ENCODE results near the gene LEKR1.
"Not testable (repeated sequence)": the region's sequence is repeated elsewhere in the genome, so short reads cannot be mapped to it uniquely, and the experiment has no call there.

The LEKR1 gene

GRCh38 chr3:156826144-156826895 lies at the start of gene LEKR1:
Gene LEKR1 (plus strand): TSS chr3:156826353. CDS start chr3:156829330, 2,977 bp downstream.
- DNase-seq = peak; percentile 94

- DNase-seq = no peak
These were observed 49.3 kb upstream of the LEKR1 start for GRCh38 chr3:156776871-156777270.

- DNase-seq = peak; percentile 15
These were observed 44.6 kb upstream of the LEKR1 start for GRCh38 chr3:156781310-156782230.

- no peak for DNase-seq
These were observed 43.8 kb upstream of the LEKR1 start for GRCh38 chr3:156782319-156782718.

- DNase-seq = no peak
These were observed 43.2 kb upstream of the LEKR1 start for GRCh38 chr3:156782921-156783320.

- no peak for DNase-seq
These were observed 39.2 kb upstream of the LEKR1 start for GRCh38 chr3:156787001-156787400.

GRCh38 chr3:156787926-156788663 lies 38.1 kb upstream of the LEKR1 start:
- peak; percentile 91 for DNase-seq

GRCh38 chr3:156788846-156789245 lies 37.3 kb upstream of the LEKR1 start:
- DNase-seq = no peak

GRCh38 chr3:156790156-156790555 lies 36.0 kb upstream of the LEKR1 start:
- no peak for DNase-seq

GRCh38 chr3:156792114-156792513 lies 34.0 kb upstream of the LEKR1 start:
- no peak for DNase-seq

GRCh38 chr3:156792536-156792935 lies 33.6 kb upstream of the LEKR1 start:
- no peak for DNase-seq

- peak; percentile 37 for DNase-seq
These were observed 33.2 kb upstream of the LEKR1 start for GRCh38 chr3:156792945-156793344.

- no peak for DNase-seq
These were observed 32.8 kb upstream of the LEKR1 start for GRCh38 chr3:156793400-156793799.

GRCh38 chr3:156793851-156794250 lies 32.3 kb upstream of the LEKR1 start:
- no peak for DNase-seq

GRCh38 chr3:156795890-156796481 lies 30.2 kb upstream of the LEKR1 start:
- DNase-seq = no peak

GRCh38 chr3:156797368-156797767 lies 28.8 kb upstream of the LEKR1 start:
- no peak for DNase-seq

- not testable (repeated sequence) for DNase-seq
These were observed 25.9 kb upstream of the LEKR1 start for GRCh38 chr3:156800287-156800686.

- DNase-seq = no peak
These were observed 24.4 kb upstream of the LEKR1 start for GRCh38 chr3:156801746-156802145.

GRCh38 chr3:156802821-156803606 lies 23.1 kb upstream of the LEKR1 start:
- DNase-seq = no peak

- no peak for DNase-seq
These were observed 22.0 kb upstream of the LEKR1 start for GRCh38 chr3:156803952-156804741.

GRCh38 chr3:156806698-156807097 lies 19.5 kb upstream of the LEKR1 start:
- DNase-seq = no peak
